Measurements from ENCODE around the gene STAG3. TPM values are rescaled to one million over a fixed set of nuclear protein-coding genes. Genes with fewer than 3 reads are reported as not detected.

Gene STAG3
- total and polyA plus RNA-seq, 2 donors from 2014 or later: 3.4 to 3.7 TPM

- H3K4me3 ChIP-seq (ENCODE audit: low read length in 3 of 3): no peak overlapping the region
- no peak for TF ChIP-seq CTCF (IDR thresholded peaks at IDR 0.05; ENCODE audit: borderline replicate concordance, extremely low read depth, insufficient read depth)
- H3K27me3 ChIP-seq (ENCODE audit: control insufficient read depth, insufficient read depth, low read length): no peaks in the 10 kb centered on the region
- no peak overlapping the region for H3K27ac ChIP-seq (ENCODE audit: low read depth in 2 of 2, low read length in 2 of 2)
- DNase-seq (no peak), FAIRE-seq (no peak)
- H3K9ac ChIP-seq (ENCODE audit: low read length in 3 of 3): no peak overlapping the region
- no peaks in the 10 kb centered on the region for H3K9me3 ChIP-seq (ENCODE audit: control insufficient read depth in 2 of 3, insufficient read depth in 1 of 3, low read length in 3 of 3)
- peaks cover 0 to 8% (median 0%) of the 10 kb centered on the region in 3 donors for H3K4me1 ChIP-seq (ENCODE audit: control insufficient read depth in 2 of 3, insufficient read depth in 2 of 3, low read depth in 1 of 3, low read length in 3 of 3)
- intact Hi-C loops (cut with DNase I): no loop called here
- no peaks in the 10 kb centered on the region for H3K36me3 ChIP-seq (ENCODE audit: control insufficient read depth in 2 of 3, insufficient read depth in 3 of 3, low read length in 3 of 3)
These were observed 33.1 kb downstream of the STAG3 start for GRCh38 chr7:100210805-100211204.

GRCh38 chr7:100211342-100211780 is 33.6 kb downstream of the STAG3 start:
- Histone ChIP-seq H3K27me3 (ENCODE audit: control insufficient read depth, insufficient read depth, low read length) (no peaks in the 10 kb centered on the region), H3K4me3 (ENCODE audit: low read length in 3 of 3) (no peak overlapping the region), H3K9ac (ENCODE audit: low read length in 3 of 3) (no peak overlapping the region), H3K36me3 (ENCODE audit: control insufficient read depth in 2 of 3, insufficient read depth in 3 of 3, low read length in 3 of 3) (no peaks in the 10 kb centered on the region), H3K4me1 (ENCODE audit: control insufficient read depth in 2 of 3, insufficient read depth in 2 of 3, low read depth in 1 of 3, low read length in 3 of 3) (peaks cover 0 to 8% (median 0%) of the 10 kb centered on the region in 3 donors), H3K27ac (ENCODE audit: low read depth in 2 of 2, low read length in 2 of 2) (no peak overlapping the region), H3K9me3 (ENCODE audit: control insufficient read depth in 2 of 3, insufficient read depth in 1 of 3, low read length in 3 of 3) (no peaks in the 10 kb centered on the region)
- no peak for TF ChIP-seq CTCF (IDR thresholded peaks at IDR 0.05; ENCODE audit: borderline replicate concordance, extremely low read depth, insufficient read depth)
- no peak for DNase-seq
- intact Hi-C loops (cut with DNase I): no loop called here
- FAIRE-seq: no peak

- peaks cover 0 to 8% (median 0%) of the 10 kb centered on the region in 3 donors for H3K4me1 ChIP-seq (ENCODE audit: control insufficient read depth in 2 of 3, insufficient read depth in 2 of 3, low read depth in 1 of 3, low read length in 3 of 3)
- TF ChIP-seq CTCF (IDR thresholded peaks at IDR 0.05; ENCODE audit: borderline replicate concordance, extremely low read depth, insufficient read depth): no peak
- no peak overlapping the region for H3K27ac ChIP-seq (ENCODE audit: low read depth in 2 of 2, low read length in 2 of 2)
- intact Hi-C loops (cut with DNase I): no loop called here
- H3K36me3 ChIP-seq (ENCODE audit: control insufficient read depth in 2 of 3, insufficient read depth in 3 of 3, low read length in 3 of 3): no peaks in the 10 kb centered on the region
- H3K9ac ChIP-seq (ENCODE audit: low read length in 3 of 3): no peak overlapping the region
- FAIRE-seq: no peak
- H3K27me3 ChIP-seq (ENCODE audit: control insufficient read depth, insufficient read depth, low read length): no peaks in the 10 kb centered on the region
- no peak for DNase-seq
- H3K9me3 ChIP-seq (ENCODE audit: control insufficient read depth in 2 of 3, insufficient read depth in 1 of 3, low read length in 3 of 3): no peaks in the 10 kb centered on the region
- H3K4me3 ChIP-seq (ENCODE audit: low read length in 3 of 3): no peak overlapping the region
These were observed 35.0 kb downstream of the STAG3 start for GRCh38 chr7:100212631-100213286.

Measured in kidney (tissue), 14 donors.